HG02610 (cell line): ENCODE measurements around the gene RNF121.

Experiments
- ATAC-seq: cut with Tn5 transposase; IDR thresholded peaks from one replicate; pipeline ENCODE4 v1.9.1; 2021; ENCODE audit warnings: mild to moderate bottlenecking, moderate library complexity; ENCODE audit not compliant: unreplicated experiment

The RNF121 gene

DNA sequence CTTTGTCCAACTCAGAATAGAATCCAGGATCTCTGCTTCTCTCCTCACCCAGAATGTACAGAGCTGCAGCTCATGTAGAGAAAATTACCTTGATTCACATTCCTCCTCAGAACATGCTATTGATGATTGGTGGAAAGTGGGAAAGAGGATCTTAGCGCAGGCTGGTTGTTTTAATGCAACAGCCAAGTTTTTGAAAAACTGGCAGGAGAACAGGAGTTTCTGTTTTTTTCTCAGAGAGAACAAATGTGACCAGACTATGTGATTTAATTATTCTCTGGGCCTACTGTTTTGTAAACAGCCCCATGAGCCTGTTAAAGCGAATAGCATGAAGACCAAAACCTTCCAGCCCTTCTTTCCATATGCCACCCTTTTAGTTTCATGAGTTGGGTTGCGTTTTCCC is 50.8 kb downstream of the RNF121 start:
- no peak for ATAC-seq

DNA sequence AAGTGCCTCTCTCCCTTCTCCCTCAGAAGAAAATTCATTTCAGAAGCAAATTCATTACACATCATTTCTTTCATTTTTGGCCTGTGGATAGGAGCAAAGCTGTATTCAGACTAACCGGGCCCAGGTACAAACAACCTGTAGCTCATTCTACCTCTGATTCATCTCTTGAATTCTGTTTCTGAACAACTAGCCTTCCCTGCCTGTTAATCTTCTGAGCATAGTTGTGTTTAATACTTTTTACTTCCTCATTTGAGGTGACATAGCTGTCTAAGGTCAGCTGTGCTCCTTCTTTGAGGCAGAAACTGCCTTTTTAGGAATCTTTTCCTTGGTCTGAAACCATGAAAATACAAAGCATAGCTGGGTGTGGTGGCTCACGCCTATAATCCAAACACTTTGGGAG is 57.3 kb downstream of the RNF121 start:
- no peak for ATAC-seq

DNA sequence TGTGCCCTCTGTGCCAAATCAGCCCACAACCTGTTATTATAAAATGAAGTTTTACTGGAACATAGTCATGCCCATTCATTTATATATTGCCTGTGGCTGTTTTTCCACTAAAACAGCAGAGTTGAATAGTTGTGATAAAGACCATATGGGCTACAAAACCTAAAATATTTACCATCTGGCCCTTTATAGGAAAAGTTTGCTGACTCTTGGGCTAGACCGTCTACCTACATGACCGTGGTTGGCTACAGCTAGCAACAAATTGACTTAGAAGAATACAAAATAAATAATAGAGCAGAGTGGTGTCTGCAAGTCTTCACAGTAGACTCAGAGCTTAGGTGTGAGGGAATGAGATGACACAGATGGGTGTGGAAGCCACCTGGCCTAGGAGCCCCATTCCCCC is 58.7 kb downstream of the RNF121 start:
- ATAC-seq: no peak

DNA sequence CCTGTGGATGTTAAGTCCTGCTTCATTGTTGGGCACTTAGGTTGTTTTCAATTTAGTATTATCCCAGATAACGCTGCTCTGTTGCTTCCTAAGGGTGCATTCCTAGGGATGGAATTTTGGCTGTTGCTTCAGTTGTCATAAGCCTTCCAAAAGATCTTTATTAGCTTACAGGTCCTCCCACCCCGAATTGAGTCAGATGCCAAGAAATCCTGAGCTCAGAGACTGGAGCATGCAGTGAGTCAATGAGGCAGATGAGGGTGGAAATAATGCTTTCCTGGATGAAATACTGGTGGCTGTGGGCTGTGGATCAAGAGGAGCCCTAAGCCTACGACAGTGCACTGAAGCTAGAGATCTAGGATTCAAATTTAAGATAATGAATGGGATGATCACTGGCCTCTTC is 59.2 kb downstream of the RNF121 start:
- no peak for ATAC-seq

- no peak for ATAC-seq
These were observed 61.9 kb downstream of the RNF121 start for GRCh38 chr11:71990701-71991100.

- peak; percentile 77 for ATAC-seq
These were observed 62.6 kb downstream of the RNF121 start for GRCh38 chr11:71991494-71991893.

DNA sequence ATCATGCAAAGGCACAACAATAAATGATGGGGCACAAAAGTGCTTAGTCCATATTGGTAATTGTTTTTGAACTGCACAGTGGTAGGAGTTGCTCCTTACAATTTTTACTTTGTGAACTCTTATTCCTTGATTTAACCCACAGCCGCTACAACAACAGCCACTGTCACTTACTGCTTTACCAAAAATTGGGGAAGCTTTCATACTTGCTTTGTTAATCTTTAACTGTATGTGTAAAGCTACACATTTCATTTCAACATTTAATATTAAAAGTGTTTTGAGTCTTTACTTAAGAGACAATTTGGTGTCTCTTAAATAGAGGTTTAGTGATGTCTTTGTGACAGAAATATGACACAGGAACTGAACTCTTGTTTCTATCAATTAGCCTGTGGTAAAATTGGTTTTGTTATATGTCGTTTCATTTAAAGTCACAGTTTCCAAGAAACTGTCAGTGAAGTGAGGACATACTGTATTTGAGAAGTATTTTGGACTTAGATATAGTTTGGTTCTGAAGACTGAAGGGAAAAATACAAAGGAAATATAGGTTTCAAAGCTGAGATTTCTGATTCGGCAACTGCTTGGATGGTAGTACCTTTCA is 63.4 kb downstream of the RNF121 start:
- no peak for ATAC-seq

GRCh38 chr11:71994786-71995185 is 65.9 kb downstream of the RNF121 start:
- ATAC-seq: no peak

DNA sequence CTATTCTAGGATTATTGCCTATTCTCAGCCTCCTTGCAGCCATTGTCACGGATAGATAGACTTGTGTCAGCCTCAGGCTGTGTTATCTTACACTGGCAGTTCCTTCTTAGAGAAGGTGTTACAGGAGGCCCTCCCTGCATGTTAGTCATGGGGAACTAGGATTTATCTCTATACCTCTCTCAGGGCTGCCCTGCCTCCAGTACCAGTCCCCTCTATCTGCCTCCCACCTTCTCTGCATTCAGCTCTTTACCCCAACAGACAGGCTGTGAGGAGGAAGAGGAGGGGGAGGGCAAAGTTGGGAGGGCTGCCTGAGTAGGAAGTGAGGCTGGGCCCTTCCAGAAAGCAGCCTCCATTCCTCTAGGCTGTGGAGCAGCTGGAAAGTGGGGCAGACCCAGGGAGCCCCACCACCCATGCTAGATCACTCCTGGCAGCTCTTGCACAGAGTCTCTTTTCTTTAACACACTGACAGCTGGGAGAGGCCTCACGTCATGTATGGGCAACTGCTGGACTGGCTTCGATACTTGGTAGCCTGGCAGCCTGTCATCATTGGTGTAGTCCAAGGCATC is 67.0 kb downstream of the RNF121 start:
- ATAC-seq: no peak

DNA sequence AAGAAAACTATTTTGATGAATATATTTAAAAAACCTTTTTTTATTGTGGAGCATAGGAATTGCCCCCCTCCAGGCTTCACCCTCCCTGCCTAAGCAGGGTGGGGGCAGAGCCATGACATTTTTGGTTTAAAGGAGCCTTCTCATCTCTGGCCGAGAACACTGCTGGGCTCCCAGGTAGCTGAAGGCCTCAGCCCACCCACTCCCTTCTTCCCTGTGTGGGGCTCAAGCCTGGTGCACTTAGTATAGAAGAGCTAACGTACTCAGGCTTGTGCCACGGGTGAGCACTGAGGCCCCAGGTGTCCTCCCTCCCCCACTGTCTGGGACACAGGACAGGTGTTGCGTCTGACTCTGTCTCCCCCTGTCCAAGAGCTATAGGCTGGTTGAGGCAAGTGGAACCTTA is 67.7 kb downstream of the RNF121 start:
- ATAC-seq: no peak

GRCh38 chr11:71996946-71997345 is 68.1 kb downstream of the RNF121 start:
- no peak for ATAC-seq

DNA sequence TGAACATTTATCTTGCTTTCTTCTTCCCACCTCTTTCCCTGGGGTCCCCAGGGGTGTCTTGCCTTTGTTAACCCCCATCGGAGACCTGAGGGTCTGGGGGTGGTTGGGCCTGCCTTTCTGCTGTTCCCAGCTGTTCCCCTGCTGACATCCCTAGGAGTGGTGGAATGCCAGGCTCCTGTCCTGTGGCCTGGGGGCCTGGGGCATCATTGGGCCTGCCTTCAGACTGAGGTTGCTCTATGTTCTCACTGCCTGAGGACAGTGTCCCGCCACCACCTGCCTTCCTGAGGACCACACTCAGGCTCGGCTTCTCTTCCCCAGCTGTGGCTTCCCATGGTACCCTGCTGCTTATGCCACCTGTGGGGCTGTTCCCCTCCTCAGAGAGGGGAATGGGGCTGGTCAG is 68.7 kb downstream of the RNF121 start:
- no peak for ATAC-seq

- no peak for ATAC-seq
These were observed 69.2 kb downstream of the RNF121 start for GRCh38 chr11:71998061-71998460.

- ATAC-seq: peak; percentile 32
These were observed 69.9 kb downstream of the RNF121 start, which contains the start of gene IL18BP for GRCh38 chr11:71998649-71999310. IL18BP (plus strand) TSS chr11:71998909; CDS start chr11:71999985, 1,076 bp downstream.

GRCh38 chr11:71999362-71999761 is 70.5 kb downstream of the RNF121 start:
- ATAC-seq: peak; percentile 10

DNA sequence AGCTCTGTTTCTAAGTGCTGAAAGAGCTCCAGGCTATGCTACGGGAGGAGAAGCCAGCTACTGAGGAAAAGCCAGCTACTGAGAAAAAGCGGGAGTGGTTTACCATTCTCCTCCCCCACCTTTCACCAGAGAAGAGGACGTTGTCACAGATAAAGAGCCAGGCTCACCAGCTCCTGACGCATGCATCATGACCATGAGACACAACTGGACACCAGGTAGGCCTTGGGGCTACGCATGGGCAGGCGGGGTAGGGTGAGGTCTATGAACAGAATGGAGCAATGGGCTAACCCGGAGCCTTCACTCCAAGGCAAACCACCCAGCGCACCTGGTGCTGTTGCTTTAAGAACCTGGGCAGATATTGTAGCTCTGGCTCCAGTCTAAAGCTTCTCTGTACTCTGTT is 71.0 kb downstream of the RNF121 start:
- ATAC-seq: no peak

DNA sequence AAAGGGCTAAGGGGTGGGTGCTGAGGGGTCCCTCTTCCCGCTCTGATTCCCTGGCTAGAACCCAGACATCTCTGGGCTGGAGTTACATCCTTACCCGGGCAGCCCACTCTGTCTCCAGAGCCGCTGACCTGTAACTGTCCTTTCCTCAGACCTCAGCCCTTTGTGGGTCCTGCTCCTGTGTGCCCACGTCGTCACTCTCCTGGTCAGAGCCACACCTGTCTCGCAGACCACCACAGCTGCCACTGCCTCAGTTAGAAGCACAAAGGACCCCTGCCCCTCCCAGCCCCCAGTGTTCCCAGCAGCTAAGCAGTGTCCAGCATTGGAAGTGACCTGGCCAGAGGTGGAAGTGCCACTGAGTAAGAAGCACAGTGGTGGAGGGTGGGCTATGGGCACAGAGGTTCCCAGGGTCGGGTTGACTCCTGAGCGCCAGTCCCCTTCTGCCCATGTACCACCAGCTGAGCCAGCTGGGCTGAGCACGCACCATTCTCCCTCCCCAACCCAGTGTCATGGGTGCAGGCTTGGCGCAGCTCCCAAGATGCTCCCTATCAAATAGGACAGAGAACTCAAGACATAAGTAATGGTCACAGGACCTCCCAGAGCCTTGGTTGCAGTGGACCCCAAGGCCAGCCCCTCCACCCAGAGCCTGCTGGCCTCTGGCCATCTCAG is 71.5 kb downstream of the RNF121 start:
- no peak for ATAC-seq

- no peak for ATAC-seq
These were observed 72.4 kb downstream of the RNF121 start for GRCh38 chr11:72001285-72001684.

DNA sequence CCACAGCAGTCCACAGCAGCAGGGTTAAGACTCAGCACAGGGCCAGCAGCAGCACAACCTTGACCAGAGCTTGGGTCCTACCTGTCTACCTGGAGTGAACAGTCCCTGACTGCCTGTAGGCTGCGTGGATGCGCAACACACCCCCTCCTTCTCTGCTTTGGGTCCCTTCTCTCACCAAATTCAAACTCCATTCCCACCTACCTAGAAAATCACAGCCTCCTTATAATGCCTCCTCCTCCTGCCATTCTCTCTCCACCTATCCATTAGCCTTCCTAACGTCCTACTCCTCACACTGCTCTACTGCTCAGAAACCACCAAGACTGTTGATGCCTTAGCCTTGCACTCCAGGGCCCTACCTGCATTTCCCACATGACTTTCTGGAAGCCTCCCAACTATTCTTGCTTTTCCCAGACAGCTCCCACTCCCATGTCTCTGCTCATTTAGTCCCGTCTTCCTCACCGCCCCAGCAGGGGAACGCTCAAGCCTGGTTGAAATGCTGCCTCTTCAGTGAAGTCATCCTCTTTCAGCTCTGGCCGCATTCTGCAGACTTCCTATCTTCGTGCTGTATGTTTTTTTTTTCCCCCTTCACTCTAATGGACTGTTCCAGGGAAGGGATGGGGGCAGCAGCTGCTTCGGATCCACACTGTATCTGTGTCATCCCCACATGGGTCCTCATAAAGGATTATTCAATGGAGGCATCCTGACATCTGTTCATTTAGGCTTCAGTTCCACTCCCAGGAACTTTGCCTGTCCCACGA is 73.2 kb downstream of the RNF121 start:
- no peak for ATAC-seq

DNA sequence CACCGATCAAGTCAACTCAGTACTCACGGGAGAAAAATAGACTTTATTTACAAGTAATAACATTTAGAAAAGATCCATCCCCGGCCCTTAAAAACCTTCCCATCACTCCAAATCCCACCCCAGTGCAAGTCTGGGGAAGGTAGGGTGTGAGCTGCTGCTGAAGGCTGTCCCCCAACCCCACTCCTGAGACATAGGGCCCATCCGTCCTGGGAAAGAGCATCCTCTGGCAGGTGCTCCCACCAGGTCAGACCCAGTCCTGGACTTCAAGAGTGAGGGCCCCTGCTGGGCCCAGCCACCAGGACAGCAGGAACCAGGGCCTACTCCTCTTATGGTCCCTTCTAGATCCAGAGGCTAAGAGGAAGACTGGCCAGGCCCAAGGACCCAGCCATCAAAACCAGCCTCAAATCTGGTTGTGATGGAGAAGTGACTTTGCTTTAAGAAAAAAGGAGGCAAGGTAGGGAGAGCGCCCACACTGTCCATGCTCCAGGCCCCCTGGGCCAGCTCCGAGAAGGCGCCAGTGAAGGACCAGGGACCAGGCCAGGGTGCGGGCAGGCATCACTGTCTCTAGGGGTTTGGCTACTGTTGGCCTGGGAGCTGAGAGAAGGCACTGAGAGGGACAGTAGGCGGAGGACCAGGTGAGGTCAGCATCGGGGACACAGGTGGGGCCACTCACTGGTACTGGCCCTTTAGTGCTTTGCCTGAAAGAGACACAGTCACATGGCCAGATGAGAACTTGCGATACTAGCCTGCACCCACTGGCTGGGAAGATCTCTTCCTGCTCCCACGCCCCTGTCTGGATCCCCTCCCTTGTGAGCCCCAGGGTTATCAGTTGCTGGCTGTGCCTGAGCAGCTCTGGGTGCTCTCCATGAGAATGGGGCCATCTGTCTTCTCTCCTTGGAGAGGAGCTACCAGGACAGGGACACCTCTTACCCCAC is 74.3 kb downstream of the RNF121 start:
- ATAC-seq: no peak
